A673 (cell line): Measurements from ENCODE around the gene EDEM1.

ENCODE experiments used
- EZH2 ChIP-seq: fragments of 200-600 bp; sonication (generic); IDR thresholded peaks from 2 replicates; pipeline ENCODE4 v1.6.1; 2017; ENCODE audit warnings: borderline replicate concordance, low read depth, mild to moderate bottlenecking, mixed read lengths, antibody characterized with exemption, low read length; ENCODE audit not compliant: poor library complexity, severe bottlenecking
- TF ChIP-seq, protein P1 (sequence below): fragments of 300-800, 200-600 bp; sonication (generic); conservative IDR thresholded peaks from 2 replicates; pipeline ENCODE4 v1.5.1; 2017; ENCODE audit warnings: low read depth, mild to moderate bottlenecking, antibody characterized with exemption, low read length, moderate library complexity, mixed read lengths

DNA sequence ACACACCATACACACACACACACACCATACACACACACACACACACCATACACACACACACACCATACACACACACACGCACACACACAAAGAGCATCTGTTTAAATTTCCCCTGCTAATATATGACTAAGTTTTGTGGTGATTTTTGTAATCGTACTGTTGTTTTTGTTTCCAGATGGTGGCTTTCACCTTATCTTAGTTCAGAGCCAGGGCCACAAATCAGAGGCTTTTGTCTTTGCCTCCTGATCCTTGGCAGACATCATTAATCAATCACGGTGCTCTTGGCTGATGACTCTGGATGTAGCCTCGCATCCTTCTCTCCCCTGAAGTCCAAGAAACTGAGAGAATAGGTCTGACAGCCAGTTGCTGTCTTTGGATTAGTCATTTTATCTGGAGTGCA, 52.1 kb downstream of the EDEM1 start:
- TF ChIP-seq, protein P1, sequence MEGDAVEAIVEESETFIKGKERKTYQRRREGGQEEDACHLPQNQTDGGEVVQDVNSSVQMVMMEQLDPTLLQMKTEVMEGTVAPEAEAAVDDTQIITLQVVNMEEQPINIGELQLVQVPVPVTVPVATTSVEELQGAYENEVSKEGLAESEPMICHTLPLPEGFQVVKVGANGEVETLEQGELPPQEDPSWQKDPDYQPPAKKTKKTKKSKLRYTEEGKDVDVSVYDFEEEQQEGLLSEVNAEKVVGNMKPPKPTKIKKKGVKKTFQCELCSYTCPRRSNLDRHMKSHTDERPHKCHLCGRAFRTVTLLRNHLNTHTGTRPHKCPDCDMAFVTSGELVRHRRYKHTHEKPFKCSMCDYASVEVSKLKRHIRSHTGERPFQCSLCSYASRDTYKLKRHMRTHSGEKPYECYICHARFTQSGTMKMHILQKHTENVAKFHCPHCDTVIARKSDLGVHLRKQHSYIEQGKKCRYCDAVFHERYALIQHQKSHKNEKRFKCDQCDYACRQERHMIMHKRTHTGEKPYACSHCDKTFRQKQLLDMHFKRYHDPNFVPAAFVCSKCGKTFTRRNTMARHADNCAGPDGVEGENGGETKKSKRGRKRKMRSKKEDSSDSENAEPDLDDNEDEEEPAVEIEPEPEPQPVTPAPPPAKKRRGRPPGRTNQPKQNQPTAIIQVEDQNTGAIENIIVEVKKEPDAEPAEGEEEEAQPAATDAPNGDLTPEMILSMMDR, result no peak
- no peak for TF ChIP-seq EZH2
